Keratinocyte (primary cell): Measurements from ENCODE around the gene SDF2L1. TPM values are rescaled to one million over a fixed set of nuclear protein-coding genes. Genes with fewer than 3 reads are reported as not detected.
"Not testable (repeated sequence)": the region's sequence is repeated elsewhere in the genome, so short reads cannot be mapped to it uniquely, and the experiment has no call there.

Source experiments
- DNase-seq: peaks from one replicate; pipeline ENCODE4 v3.0.0-alpha.2; 2011; ENCODE audit warnings: low read depth, missing footprints, low spot score
- FAIRE-seq: peaks from 2 replicates; lab custom pipeline; 2011; peaks lifted over from hg19 to GRCh38; lab: Jason Lieb, UNC
- H2AFZ ChIP-seq: 2 replicates; pipeline ENCODE4 v1.6.0; 2012; ENCODE audit warnings: low read length, control low read depth, inconsistent platforms; ENCODE audit not compliant: control insufficient read depth
- H3K27ac ChIP-seq: 2 replicates; pipeline ENCODE4 v1.5.1; 2011; ENCODE audit warnings: low read length; ENCODE audit not compliant: control insufficient read depth, insufficient read depth
- H3K27me3 ChIP-seq: 3 replicates; pipeline ENCODE4 v1.6.0; 2011; ENCODE audit warnings: low read length; ENCODE audit not compliant: control insufficient read depth, insufficient read depth; ENCODE audit errors: extremely low read depth
- H3K36me3 ChIP-seq, 2 experiments: 2 replicates in 1 of 2; 3 replicates in 1 of 2; pipeline ENCODE4 v1.5.1; 2011; ENCODE audit warnings: low read length in 2 of 2, mild to moderate bottlenecking in 1 of 2; ENCODE audit not compliant: control insufficient read depth in 2 of 2, insufficient read depth in 2 of 2; ENCODE audit errors: extremely low read depth in 1 of 2
- H3K4me1 ChIP-seq: 3 replicates; pipeline ENCODE4 v1.5.1; 2011; ENCODE audit warnings: low read length; ENCODE audit not compliant: control insufficient read depth, insufficient read depth; ENCODE audit errors: extremely low read depth
- H3K4me2 ChIP-seq: 3 replicates; pipeline ENCODE4 v1.6.0; 2011; ENCODE audit warnings: low read depth, low read length; ENCODE audit not compliant: control insufficient read depth, insufficient read depth; ENCODE audit errors: extremely low read depth
- H3K4me3 ChIP-seq, 3 experiments: fragments of 200-600 bp in 1 of 3; sonication (generic) in 1 of 3; 2 replicates in 2 of 3; 3 replicates in 1 of 3; pipeline ENCODE4 v1.5.1; 2011 to 2016; ENCODE audit warnings: low read length in 3 of 3, mild to moderate bottlenecking in 3 of 3, control low read depth in 2 of 3, inconsistent platforms in 1 of 3, low read depth in 1 of 3, mixed read lengths in 1 of 3, mixed run types in 1 of 3, moderate library complexity in 1 of 3; ENCODE audit not compliant: control insufficient read depth in 2 of 3, insufficient read depth in 2 of 3; ENCODE audit errors: extremely low read depth in 1 of 3
- H3K79me2 ChIP-seq: 2 replicates; pipeline ENCODE4 v1.6.0; 2012; ENCODE audit warnings: low read length; ENCODE audit not compliant: control insufficient read depth, insufficient read depth
- H3K9ac ChIP-seq: 3 replicates; pipeline ENCODE4 v1.6.0; 2011; ENCODE audit warnings: low read length; ENCODE audit not compliant: control insufficient read depth, insufficient read depth; ENCODE audit errors: extremely low read depth
- H3K9me1 ChIP-seq: 3 replicates; pipeline ENCODE4 v1.6.0; 2011; ENCODE audit warnings: low read length; ENCODE audit not compliant: control insufficient read depth, insufficient read depth; ENCODE audit errors: extremely low read depth
- H3K9me3 ChIP-seq: 2 replicates; pipeline ENCODE4 v1.5.1; 2012; ENCODE audit warnings: low read depth, low read length; ENCODE audit not compliant: control insufficient read depth
- H4K20me1 ChIP-seq: 3 replicates; pipeline ENCODE4 v1.6.0; 2011; ENCODE audit warnings: low read length; ENCODE audit not compliant: control insufficient read depth, insufficient read depth; ENCODE audit errors: extremely low read depth
- EZH2 ChIP-seq: IDR thresholded peaks from one replicate; pipeline ENCODE4 v1.6.1; 2012; ENCODE audit warnings: inconsistent platforms, mild to moderate bottlenecking, low read length, moderate library complexity
- dilution Hi-C: fragments of 300-500 bp; cut with MboI; formaldehyde crosslinking; loops from one replicate; pipeline ENCODE4 v1.7.0; 2020; ENCODE audit warnings: low sequenced_read_pairs; ENCODE audit not compliant: extremely low pct_ligation_motif_present
- polyA plus RNA-seq, 5 experiments: library from polyadenylated mRNA; depleted of rRNA in 3 of 5; stranded (reverse) in 3 of 5; stranded (forward) in 1 of 5; unstranded in 1 of 5; fragments of >200 nt; gene quantifications; 1 replicate in 1 of 5; 2 replicates in 3 of 5; 3 replicates in 1 of 5; pipeline versions ENCODE4 v1.2.1 to v1.2.3, GENCODE V29; 2011 to 2012; ENCODE audit warnings: missing spikeins in 2 of 5, low read depth in 1 of 5, low replicate concordance in 1 of 5
- TF ChIP-seq, protein P1 (sequence below), 3 experiments: IDR thresholded peaks in 1 of 3; conservative IDR thresholded peaks in 1 of 3; optimal IDR thresholded peaks in 1 of 3; 2 replicates in 2 of 3; 3 replicates in 1 of 3; pipeline versions ENCODE3 to v1.5.1; 2011; ENCODE audit warnings: low read length in 3 of 3, mild to moderate bottlenecking in 3 of 3, moderate library complexity in 2 of 3, control low read depth in 1 of 3, inconsistent platforms in 1 of 3; ENCODE audit not compliant: insufficient read depth in 2 of 3; ENCODE audit errors: extremely low read depth in 1 of 3

The SDF2L1 gene
- polyA plus RNA-seq, 1 donor (not counting 4 experiments of a cell fraction or from before 2014, with no cell fraction given): 25.6 TPM

DNA sequence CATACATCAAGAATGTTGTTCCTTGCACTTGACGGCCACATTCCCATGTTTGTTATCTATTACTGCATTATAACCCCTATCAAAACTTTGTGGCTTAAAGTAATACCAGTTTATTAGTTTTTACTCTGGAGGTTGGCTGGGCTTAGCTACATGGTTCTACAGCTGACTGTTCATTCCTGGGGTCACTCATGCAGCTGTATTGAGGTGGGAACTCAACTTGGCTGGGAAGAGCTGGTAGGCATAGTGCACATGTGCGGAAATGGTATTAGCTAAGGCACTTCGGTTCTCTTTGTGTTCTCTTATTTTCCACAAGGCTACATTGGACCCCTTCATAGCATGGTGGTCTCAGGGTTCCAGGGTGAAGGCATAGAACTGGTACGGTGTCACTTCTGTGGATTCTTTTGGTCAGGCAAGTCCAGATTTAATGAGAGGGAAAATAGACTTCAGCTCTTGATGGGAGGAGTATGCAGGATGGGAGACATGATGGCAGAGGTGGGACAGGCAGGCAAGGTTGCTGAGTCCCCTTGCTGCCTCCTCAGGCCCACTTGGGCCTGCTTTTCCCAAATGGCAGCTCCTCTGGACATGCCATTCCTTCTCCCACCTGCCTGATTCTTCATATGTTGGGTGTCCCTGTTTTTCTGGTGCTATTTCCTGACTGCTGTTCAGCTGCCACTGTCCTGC, 28.4 kb upstream of the SDF2L1 start:
- H3K79me2 ChIP-seq: peaks cover 78% of the 10 kb centered on the region

DNA sequence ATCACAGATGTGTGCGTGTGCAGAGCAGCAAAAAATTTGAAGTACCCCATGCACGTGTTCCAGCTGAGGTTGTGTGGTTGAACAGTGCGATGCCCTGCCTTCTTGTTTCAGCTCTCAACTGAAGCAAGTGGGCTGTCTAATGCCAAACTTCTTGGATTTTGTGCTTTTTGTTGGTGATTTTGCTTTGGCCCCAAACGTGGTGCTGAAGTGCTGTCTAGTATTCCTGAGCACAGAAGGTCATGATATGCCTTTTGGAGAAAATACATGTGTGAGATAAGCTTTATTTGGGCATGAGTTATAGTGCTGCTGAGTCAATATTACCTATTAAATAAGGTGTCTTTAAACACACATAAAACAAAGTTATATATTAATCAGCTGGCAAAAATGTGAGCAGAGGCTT, 26.4 kb upstream of the SDF2L1 start:
- Histone ChIP-seq H2AFZ (no peak overlapping the region), H3K9me1 (no peaks in the 10 kb centered on the region), H3K4me2 (no peak overlapping the region), H3K9me3 (no peaks in the 10 kb centered on the region), H3K36me3 (peaks cover 14 to 42% of the 10 kb centered on the region in 2 experiments), H3K9ac (no peak overlapping the region), H4K20me1 (peaks cover 13% of the 10 kb centered on the region), H3K4me3 (no peak overlapping the region), H3K27me3 (no peaks in the 10 kb centered on the region), H3K79me2 (peaks cover 80% of the 10 kb centered on the region), H3K27ac (no peak overlapping the region), H3K4me1 (peaks cover 2% of the 10 kb centered on the region)
- dilution Hi-C loops: no loop called here
- no peak for DNase-seq
- TF ChIP-seq EZH2: no peak
- TF ChIP-seq, protein P1, sequence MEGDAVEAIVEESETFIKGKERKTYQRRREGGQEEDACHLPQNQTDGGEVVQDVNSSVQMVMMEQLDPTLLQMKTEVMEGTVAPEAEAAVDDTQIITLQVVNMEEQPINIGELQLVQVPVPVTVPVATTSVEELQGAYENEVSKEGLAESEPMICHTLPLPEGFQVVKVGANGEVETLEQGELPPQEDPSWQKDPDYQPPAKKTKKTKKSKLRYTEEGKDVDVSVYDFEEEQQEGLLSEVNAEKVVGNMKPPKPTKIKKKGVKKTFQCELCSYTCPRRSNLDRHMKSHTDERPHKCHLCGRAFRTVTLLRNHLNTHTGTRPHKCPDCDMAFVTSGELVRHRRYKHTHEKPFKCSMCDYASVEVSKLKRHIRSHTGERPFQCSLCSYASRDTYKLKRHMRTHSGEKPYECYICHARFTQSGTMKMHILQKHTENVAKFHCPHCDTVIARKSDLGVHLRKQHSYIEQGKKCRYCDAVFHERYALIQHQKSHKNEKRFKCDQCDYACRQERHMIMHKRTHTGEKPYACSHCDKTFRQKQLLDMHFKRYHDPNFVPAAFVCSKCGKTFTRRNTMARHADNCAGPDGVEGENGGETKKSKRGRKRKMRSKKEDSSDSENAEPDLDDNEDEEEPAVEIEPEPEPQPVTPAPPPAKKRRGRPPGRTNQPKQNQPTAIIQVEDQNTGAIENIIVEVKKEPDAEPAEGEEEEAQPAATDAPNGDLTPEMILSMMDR (optimal IDR thresholded peaks at IDR 0.05 in 1 of 3, IDR thresholded peaks at IDR 0.05 in 1 of 3, conservative IDR thresholded peaks at IDR 0.05 in 1 of 3; ENCODE audit: extremely low read depth in 1 of 3, insufficient read depth in 2 of 3, low read length in 3 of 3): no peak
- FAIRE-seq: no peak

More for the DNA sequence above, 28.4 kb upstream of the SDF2L1 start:
- DNase-seq (no peak), FAIRE-seq (no peak)
- Histone ChIP-seq H3K27me3 (no peaks in the 10 kb centered on the region), H3K9me1 (no peaks in the 10 kb centered on the region), H3K27ac (no peak overlapping the region), H3K9ac (no peak overlapping the region), H3K4me1 (peaks cover 2% of the 10 kb centered on the region), H3K4me3 (no peak overlapping the region), H3K4me2 (no peak overlapping the region), H3K36me3 (peaks cover 20 to 39% of the 10 kb centered on the region in 2 experiments), H2AFZ (no peak overlapping the region), H4K20me1 (peaks cover 15% of the 10 kb centered on the region), H3K9me3 (no peaks in the 10 kb centered on the region)
- TF ChIP-seq, protein P1 (optimal IDR thresholded peaks at IDR 0.05 in 1 of 3, IDR thresholded peaks at IDR 0.05 in 1 of 3, conservative IDR thresholded peaks at IDR 0.05 in 1 of 3; ENCODE audit: extremely low read depth in 1 of 3, insufficient read depth in 2 of 3, low read length in 3 of 3): no peak
- TF ChIP-seq EZH2: no peak
- dilution Hi-C loops: no loop called here

DNA sequence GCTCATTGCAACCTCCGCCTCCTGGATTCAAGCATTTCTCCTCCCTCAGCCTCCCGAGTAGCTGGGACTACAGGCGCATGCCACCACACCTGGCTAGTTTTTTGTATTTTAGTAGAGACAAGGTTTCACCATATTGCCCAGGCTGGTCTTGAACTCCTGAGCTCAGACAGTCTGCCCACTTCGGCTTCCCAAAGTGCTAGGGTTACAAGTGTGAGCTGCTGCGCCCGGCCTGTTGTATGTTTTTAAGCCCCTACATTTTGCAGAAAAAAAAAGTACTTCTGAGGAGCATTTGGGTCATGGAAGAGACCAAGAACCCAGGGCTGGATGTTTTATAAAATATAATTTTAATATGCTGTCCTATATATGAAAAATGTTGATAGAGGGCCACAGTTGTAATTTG, 24.8 kb upstream of the SDF2L1 start:
- H3K4me2 ChIP-seq, H3K4me1 ChIP-seq, H3K9ac ChIP-seq, H3K27me3 ChIP-seq, dilution Hi-C loops, H3K4me3 ChIP-seq, FAIRE-seq, H2AFZ ChIP-seq, H3K27ac ChIP-seq, DNase-seq, H3K9me3 ChIP-seq, H3K9me1 ChIP-seq: not testable (repeated sequence)
- H3K36me3 ChIP-seq: peaks cover 7 to 29% of the 10 kb centered on the region in 2 experiments
- peaks cover 20% of the 10 kb centered on the region for H4K20me1 ChIP-seq
- peaks cover 75% of the 10 kb centered on the region for H3K79me2 ChIP-seq
